ENCODE results near the gene GSTM1.

GSTM1 gene

GRCh38 chr1:109732390-109732881 is 44.8 kb downstream of the GSTM1 start:
- no peak for DNase-seq

GRCh38 chr1:109733236-109733870 is 45.7 kb downstream of the GSTM1 start:
- DNase-seq = no peak

GRCh38 chr1:109739738-109740614 is 52.4 kb downstream of the GSTM1 start:
- peak; percentile 81 for DNase-seq

DNA sequence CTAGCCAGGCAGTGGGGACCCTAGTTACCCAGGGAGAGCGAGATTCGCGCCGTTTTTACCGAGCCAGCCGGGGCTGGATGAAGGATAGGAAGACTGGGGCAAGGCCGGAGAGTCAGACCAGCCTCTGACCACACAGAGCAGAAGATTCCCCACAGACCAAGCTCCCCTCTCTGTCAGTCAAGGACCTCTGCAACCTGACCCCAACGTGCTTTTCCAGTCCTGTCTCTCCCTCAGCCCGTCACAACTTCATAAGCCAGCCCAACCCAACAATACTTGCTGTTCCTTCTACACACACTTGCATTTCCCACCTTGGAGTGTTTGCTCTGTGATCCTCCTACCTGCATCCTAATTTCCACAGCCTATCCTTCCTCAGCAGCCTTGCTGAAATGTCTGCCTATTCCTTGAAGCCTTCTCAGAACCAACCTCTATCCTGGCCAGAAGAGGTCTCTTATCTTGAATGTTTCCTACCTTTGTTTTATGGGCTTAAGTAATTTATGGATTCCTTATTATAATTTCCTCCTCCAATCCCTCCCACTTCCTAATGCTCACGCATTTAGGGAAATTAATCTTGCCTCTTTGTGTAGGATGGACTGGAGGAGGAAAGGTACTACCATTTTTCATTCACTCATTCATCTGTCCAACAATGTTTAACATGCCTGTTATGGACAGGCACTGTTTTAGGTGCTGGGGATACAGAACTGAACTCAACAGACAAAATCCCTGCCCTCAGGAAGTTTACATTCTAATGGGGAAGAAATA is 53.2 kb downstream of the GSTM1 start, which contains the start of gene GSTM3:
Gene GSTM3 (minus strand): TSS at position 424 of the 759 bp plus-strand sequence. CDS start 751 bp downstream, outside the sequence.
- DNase-seq = no peak

Data from stimulated activated CD4-positive, alpha-beta T cell treated with anti-CD3 and anti-CD28 coated beads, Interleukin-4, amount 100 ng/mL, for 1 hour (primary cell).